B cell (primary cell): Measurements from ENCODE around the gene GALNT10. TPM values are rescaled to one million over a fixed set of nuclear protein-coding genes. Genes with fewer than 3 reads are reported as not detected.
A peak's percentile ranks its signal among the peaks of the same experiment; 100 is the strongest.

ENCODE experiments used
- ATAC-seq: fragments of 200-7000 bp; cut with Tn5 transposase; one replicate; pipeline ENCODE4 v1.10.0; 2021; ENCODE audit warnings: low read depth, mild to moderate bottlenecking, moderate number of reproducible peaks, moderate library complexity
- CTCF ChIA-PET: fragments of 350-600 bp; sonication (Branson Sonifier 250); formaldehyde crosslinking; loops from one replicate; lab custom pipeline; 2021; ENCODE audit warnings: antibody characterized with exemption, inconsistent platforms; lab: Charles Lee
- POLR2A ChIA-PET: fragments of 350-600 bp; sonication (Branson Sonifier 250); formaldehyde crosslinking; loops from one replicate; lab custom pipeline; 2021; ENCODE audit warnings: antibody characterized with exemption; lab: Charles Lee
- DNase-seq: peaks from one replicate; pipeline ENCODE4 v3.0.0; 2013
- H2AFZ ChIP-seq: 2 replicates; pipeline ENCODE4 v1.6.1; 2012; ENCODE audit warnings: mild to moderate bottlenecking, low read depth, low read length; ENCODE audit not compliant: insufficient read depth, poor library complexity, severe bottlenecking
- H3K27ac ChIP-seq, 2 donors: 1 replicate in 1 of 2; 2 replicates in 1 of 2; pipeline ENCODE4 v1.5.1; 2012 to 2013; ENCODE audit warnings: low read length in 2 of 2, mild to moderate bottlenecking in 2 of 2, moderate library complexity in 1 of 2
- H3K27me3 ChIP-seq, 4 experiments: fragments of 200-600 bp in 1 of 4; sonication (generic) in 1 of 4; replicated peaks in 1 of 4; 1 replicate in 2 of 4; 2 replicates in 2 of 4; pipeline versions ENCODE4 v1.6.1 to v1.7.0; 2013 to 2016; ENCODE audit warnings: low read length in 3 of 4, mild to moderate bottlenecking in 2 of 4, mixed read lengths in 1 of 4, moderate library complexity in 1 of 4; ENCODE audit not compliant: insufficient read depth in 4 of 4, control insufficient read depth in 3 of 4; ENCODE audit errors: control extremely low read depth in 1 of 4
- H3K36me3 ChIP-seq, 2 experiments: replicated peaks in 1 of 2; 1 replicate in 1 of 2; 2 replicates in 1 of 2; pipeline versions ENCODE4 v1.6.1 to v1.7.1; 2013; ENCODE audit warnings: low read length in 1 of 2; ENCODE audit not compliant: insufficient read depth in 2 of 2, control insufficient read depth in 1 of 2; ENCODE audit errors: control extremely low read depth in 1 of 2, extremely low read depth in 1 of 2
- H3K4me1 ChIP-seq, 2 donors: fragments of 200-600 bp in 1 of 2; sonication (generic) in 1 of 2; 1 replicate in 1 of 2; 2 replicates in 1 of 2; pipeline versions ENCODE4 v1.5.1 to v1.6.1; 2013 to 2017; ENCODE audit warnings: low read length in 2 of 2; ENCODE audit not compliant: control insufficient read depth in 2 of 2, insufficient read depth in 2 of 2
- H3K4me2 ChIP-seq: replicated peaks from 2 replicates; pipeline ENCODE3; 2012; ENCODE audit warnings: mild to moderate bottlenecking, low read depth, low read length; ENCODE audit not compliant: poor library complexity, severe bottlenecking
- H3K4me3 ChIP-seq, 5 experiments: fragments of 200-600 bp in 1 of 5; sonication (generic) in 1 of 5; 1 replicate in 3 of 5; 2 replicates in 2 of 5; pipeline versions ENCODE4 v1.5.1 to v1.7.0; 2011 to 2016; ENCODE audit warnings: low read length in 4 of 5, mild to moderate bottlenecking in 4 of 5, low read depth in 2 of 5, control low read depth in 1 of 5, moderate library complexity in 1 of 5; ENCODE audit not compliant: insufficient read depth in 1 of 5; ENCODE audit errors: control extremely low read depth in 1 of 5, extremely low read depth in 1 of 5
- H3K79me2 ChIP-seq: fragments of 200-600 bp; sonication (generic); one replicate; pipeline ENCODE4 v1.6.0; 2016; ENCODE audit warnings: low read length; ENCODE audit not compliant: control insufficient read depth, insufficient read depth
- H3K9ac ChIP-seq: fragments of 200-600 bp; sonication (generic); 2 replicates; pipeline ENCODE4 v1.6.1; 2017; ENCODE audit warnings: mild to moderate bottlenecking, low read length, moderate library complexity
- H3K9me3 ChIP-seq, 3 donors: one replicate each; pipeline versions ENCODE4 v1.6.1 to v1.7.1; 2013; ENCODE audit warnings: low read length in 2 of 3; ENCODE audit not compliant: control insufficient read depth in 2 of 3, insufficient read depth in 1 of 3; ENCODE audit errors: control extremely low read depth in 1 of 3
- H4K20me1 ChIP-seq: 2 replicates; pipeline ENCODE4 v1.6.0; 2012; ENCODE audit warnings: mild to moderate bottlenecking, low read length; ENCODE audit not compliant: insufficient read depth, control insufficient read depth, poor library complexity, severe bottlenecking
- H3K27ac Mint-ChIP-seq: one replicate; pipeline ENCODE4 v1.8.0; 2021; ENCODE audit warnings: mixed read lengths
- H3K27me3 Mint-ChIP-seq: one replicate; pipeline ENCODE4 v1.8.0; 2021; ENCODE audit warnings: mixed read lengths
- H3K4me1 Mint-ChIP-seq: one replicate; pipeline ENCODE4 v1.8.0; 2021; ENCODE audit warnings: mixed read lengths
- H3K4me3 Mint-ChIP-seq: one replicate; pipeline ENCODE4 v1.8.0; 2021; ENCODE audit warnings: mixed read lengths
- H3K9me3 Mint-ChIP-seq: one replicate; pipeline ENCODE4 v1.8.0; 2022; ENCODE audit warnings: mixed read lengths; ENCODE audit not compliant: insufficient read depth
- CTCF ChIP-seq: fragments of 200-600 bp; IDR thresholded peaks from one replicate; pipeline ENCODE4 v1.8.0; 2022; ENCODE audit warnings: antibody characterized with exemption, mild to moderate bottlenecking
- EZH2 ChIP-seq: IDR thresholded peaks from 2 replicates; pipeline ENCODE4 v1.6.1; 2012; ENCODE audit warnings: borderline replicate concordance, low read depth, mild to moderate bottlenecking, moderate library complexity, low read length; ENCODE audit not compliant: insufficient read depth, poor library complexity, severe bottlenecking
- WGBS: methylation state at CpG from one replicate; pipeline ENCODE4 v1.1.5; 2013; ENCODE audit warnings: missing lambda C conversion rate; ENCODE audit not compliant: insufficient coverage; 5-methylcytosine and 5-hydroxymethylcytosine counted together
- intact Hi-C: fragments of 100-400 bp; cut with micrococcal nuclease; formaldehyde crosslinking; loops from one replicate; pipeline ENCODE4 v1.10.0; 2022
- polyA plus RNA-seq: library from polyadenylated mRNA; depleted of rRNA; stranded (reverse); fragments of >200 nt; gene quantifications from 2 replicates; pipeline ENCODE4 v1.2.3, GENCODE V29; 2012
- total RNA-seq, 2 donors: library from RNA; stranded (reverse); fragments of 120-200 nt in 1 of 2; gene quantifications; 1 replicate in 1 of 2; 2 replicates in 1 of 2; pipeline versions ENCODE4 v1.2.3 to v1.2.4, GENCODE V29; 2013 to 2022

Gene GALNT10
- total and polyA plus RNA-seq, 2 donors (not counting 1 experiment from before 2014, with no cell fraction given): 27.7 to 42.8 TPM

GRCh38 chr5:154211641-154212390 lies 21.3 kb downstream of the GALNT10 start:
- Histone ChIP-seq H3K9ac (no peak overlapping the region), H3K9me3 (peaks cover 0 to 13% (median 5%) of the 10 kb centered on the region in 3 donors), H3K27ac (no peak overlapping the region), H3K79me2 (peaks cover 52% of the 10 kb centered on the region), H4K20me1 (peaks cover 38% of the 10 kb centered on the region), H2AFZ (no peak overlapping the region), H3K27me3 (no peaks in the 10 kb centered on the region), H3K4me3 (no peak overlapping the region), H3K4me1 (peaks cover 7 to 15% of the 10 kb centered on the region in 2 donors), H3K4me2 (no peak overlapping the region), H3K36me3 (peaks cover 0 to 30% of the 10 kb centered on the region in 2 experiments)
- WGBS: no CpG with 5 or more reads among the region's 7 CpGs
- ATAC-seq: peak; percentile 5
- H3K4me1 Mint-ChIP-seq: peaks cover 42% of the 10 kb centered on the region
- TF ChIP-seq CTCF: no peak
- TF ChIP-seq EZH2: no peak
- DNase-seq: no peak
- ChIA-PET CTCF (no interaction called here), POLR2A (interaction anchor here (0.5 kb wide), 1 partner anchor 38 kb away, joined by 3 read pairs; no protein-coding TSS in a partner anchor)
- no peaks in the 10 kb centered on the region for H3K27me3 Mint-ChIP-seq
- no peaks in the 10 kb centered on the region for H3K9me3 Mint-ChIP-seq
- intact Hi-C loops: no loop called here
- peak overlapping the region; percentile 46 for H3K27ac Mint-ChIP-seq
- H3K4me3 Mint-ChIP-seq: no peak overlapping the region

GRCh38 chr5:154213592-154213991 lies 23.1 kb downstream of the GALNT10 start:
- CTCF ChIA-PET: interaction anchor here (1.4 kb wide), 1 partner anchor 16 kb away, joined by 5 read pairs; no protein-coding TSS in a partner anchor
- Histone ChIP-seq H3K79me2 (peaks cover 42% of the 10 kb centered on the region), H3K4me1 (peaks cover 7 to 15% of the 10 kb centered on the region in 2 donors), H3K27ac (no peak overlapping the region), H3K9me3 (peaks cover 0 to 6% (median 5%) of the 10 kb centered on the region in 3 donors), H3K9ac (no peak overlapping the region), H2AFZ (no peak overlapping the region), H3K27me3 (no peaks in the 10 kb centered on the region), H3K4me3 (no peak overlapping the region), H3K4me2 (no peak overlapping the region), H3K36me3 (peaks cover 0 to 18% of the 10 kb centered on the region in 2 experiments), H4K20me1 (peaks cover 25% of the 10 kb centered on the region)
- intact Hi-C loops: no loop called here
- WGBS: 100% methylated on average over 3 of the region's 4 CpGs
- POLR2A ChIA-PET: no interaction called here
- DNase-seq (no peak), ATAC-seq (no peak)
- H3K4me1 Mint-ChIP-seq: peaks cover 46% of the 10 kb centered on the region
- no peak overlapping the region for H3K4me3 Mint-ChIP-seq
- no peaks in the 10 kb centered on the region for H3K27me3 Mint-ChIP-seq
- H3K9me3 Mint-ChIP-seq: no peaks in the 10 kb centered on the region
- no peak for TF ChIP-seq CTCF
- H3K27ac Mint-ChIP-seq: no peak overlapping the region
